Endothelial cell of umbilical vein (primary cell): ENCODE results near the gene PAGE3.

ENCODE experiments used
- CTCF ChIP-seq, 2 donors: IDR thresholded peaks; 1 replicate in 1 of 2; 2 replicates in 1 of 2; pipeline ENCODE4 v1.5.1; 2011; ENCODE audit warnings: low read length in 2 of 2, mild to moderate bottlenecking in 2 of 2, moderate library complexity in 2 of 2, control low read depth in 1 of 2, inconsistent platforms in 1 of 2, low read depth in 1 of 2; ENCODE audit not compliant: insufficient read depth in 1 of 2; ENCODE audit errors: extremely low read depth in 1 of 2
- JUN ChIP-seq: IDR thresholded peaks from 2 replicates; pipeline ENCODE4 v1.6.1; 2011; ENCODE audit warnings: borderline replicate concordance, low read depth; ENCODE audit not compliant: insufficient read length, insufficient read depth
- POLR2A ChIP-seq: IDR thresholded peaks from 2 replicates; pipeline ENCODE4 v1.6.1; 2012; ENCODE audit warnings: low read depth, mild to moderate bottlenecking, control low read depth, low read length

GRCh38 chrX:55279832-55280231 lies 15.1 kb upstream of the PAGE3 start:
- no peak for TF ChIP-seq CTCF (IDR thresholded peaks at IDR 0.05; ENCODE audit: extremely low read depth in 1 of 2, insufficient read depth in 1 of 2, low read depth in 1 of 2, low read length in 2 of 2)
- TF ChIP-seq POLR2A, result no peak
- no peak for TF ChIP-seq JUN
